H9 (cell line): ENCODE data around the gene CDH22. TPM values are rescaled to one million over a fixed set of nuclear protein-coding genes. Genes with fewer than 3 reads are reported as not detected.

Source experiments
- DNase-seq: peaks from one replicate; pipeline ENCODE4 v3.0.0-alpha.2; 2017
- H2AFZ ChIP-seq: one replicate; pipeline ENCODE4 v1.6.1; 2013; ENCODE audit warnings: mild to moderate bottlenecking, low read length, control low read depth, moderate library complexity
- H2AK5ac ChIP-seq: 2 replicates; pipeline ENCODE4 v1.6.1; 2013; ENCODE audit warnings: low read length, control low read depth, mixed read lengths; ENCODE audit not compliant: insufficient read length
- H2BK120ac ChIP-seq: one replicate; pipeline ENCODE4 v1.6.1; 2013; ENCODE audit warnings: low read depth, mild to moderate bottlenecking, low read length, control low read depth, inconsistent platforms; ENCODE audit not compliant: poor library complexity, severe bottlenecking
- H2BK12ac ChIP-seq: 2 replicates; pipeline ENCODE4 v1.6.1; 2013; ENCODE audit warnings: low read length, control low read depth, mixed read lengths, low read depth; ENCODE audit not compliant: insufficient read length
- H2BK15ac ChIP-seq: 2 replicates; pipeline ENCODE4 v1.6.1; 2013; ENCODE audit warnings: low read depth, low read length, control low read depth
- H2BK20ac ChIP-seq: one replicate; pipeline ENCODE4 v1.6.1; 2013; ENCODE audit warnings: low read depth, mild to moderate bottlenecking, low read length, control low read depth, inconsistent platforms; ENCODE audit not compliant: poor library complexity, severe bottlenecking
- H2BK5ac ChIP-seq: 2 replicates; pipeline ENCODE4 v1.6.1; 2013; ENCODE audit warnings: low read length, control low read depth, mixed read lengths; ENCODE audit not compliant: insufficient read length
- H3K14ac ChIP-seq: 2 replicates; pipeline ENCODE4 v1.6.1; 2013; ENCODE audit warnings: low read length, control low read depth; ENCODE audit not compliant: insufficient read depth
- H3K18ac ChIP-seq: 2 replicates; pipeline ENCODE4 v1.6.1; 2013; ENCODE audit warnings: low read depth, mild to moderate bottlenecking, mixed read lengths, low read length, control low read depth; ENCODE audit not compliant: insufficient read length
- H3K23ac ChIP-seq: 2 replicates; pipeline ENCODE4 v1.6.1; 2013; ENCODE audit warnings: low read length, control low read depth, mixed read lengths, low read depth; ENCODE audit not compliant: insufficient read length
- H3K23me2 ChIP-seq: 2 replicates; pipeline ENCODE4 v1.6.1; 2013; ENCODE audit warnings: low read depth, mild to moderate bottlenecking, mixed read lengths, low read length, control low read depth; ENCODE audit not compliant: insufficient read length, poor library complexity, severe bottlenecking
- H3K27ac ChIP-seq: 2 replicates; pipeline ENCODE4 v1.5.1; 2013; ENCODE audit warnings: low read length, control low read depth, mixed read lengths, low read depth; ENCODE audit not compliant: insufficient read length
- H3K27me3 ChIP-seq: 2 replicates; pipeline ENCODE4 v1.6.1; 2013; ENCODE audit warnings: low read length, control low read depth, inconsistent platforms; ENCODE audit not compliant: insufficient read depth
- H3K4ac ChIP-seq: 2 replicates; pipeline ENCODE4 v1.6.1; 2013; ENCODE audit warnings: low read depth, mild to moderate bottlenecking, control low read depth, inconsistent platforms, low read length, moderate library complexity
- H3K4me1 ChIP-seq: 2 replicates; pipeline ENCODE4 v1.6.1; 2013; ENCODE audit warnings: low read length, control low read depth, inconsistent platforms; ENCODE audit not compliant: insufficient read depth
- H3K4me2 ChIP-seq: 2 replicates; pipeline ENCODE4 v1.6.1; 2013; ENCODE audit warnings: low read length, control low read depth, mixed read lengths; ENCODE audit not compliant: insufficient read length, insufficient read depth
- H3K56ac ChIP-seq: 2 replicates; pipeline ENCODE4 v1.6.1; 2013; ENCODE audit warnings: low read depth, mild to moderate bottlenecking, mixed read lengths, low read length, control low read depth; ENCODE audit not compliant: insufficient read length
- H3K79me1 ChIP-seq: 2 replicates; pipeline ENCODE4 v1.6.1; 2013; ENCODE audit warnings: low read depth, mild to moderate bottlenecking, moderate library complexity, low read length, control low read depth, inconsistent platforms; ENCODE audit not compliant: insufficient read depth, poor library complexity, severe bottlenecking
- H3K79me2 ChIP-seq: 2 replicates; pipeline ENCODE4 v1.6.1; 2013; ENCODE audit warnings: low read length, control low read depth, inconsistent platforms; ENCODE audit not compliant: insufficient read depth
- H3K9ac ChIP-seq: 2 replicates; pipeline ENCODE4 v1.6.1; 2013; ENCODE audit warnings: low read length, control low read depth, mixed read lengths; ENCODE audit not compliant: insufficient read length; ENCODE audit errors: extremely low read depth
- H3K9me3 ChIP-seq: one replicate; pipeline ENCODE4 v1.6.1; 2013; ENCODE audit warnings: low read depth, low read length, inconsistent platforms; ENCODE audit not compliant: control insufficient read depth
- H3T11ph ChIP-seq: one replicate; pipeline ENCODE4 v1.6.1; 2013; ENCODE audit warnings: mild to moderate bottlenecking, low read length, control low read depth, inconsistent platforms
- H4K20me1 ChIP-seq: one replicate; pipeline ENCODE4 v1.6.1; 2013; ENCODE audit not compliant: control insufficient read depth, insufficient read length, insufficient read depth
- H4K5ac ChIP-seq: 2 replicates; pipeline ENCODE4 v1.6.1; 2013; ENCODE audit warnings: low read depth, mild to moderate bottlenecking, mixed read lengths, low read length, control low read depth; ENCODE audit not compliant: insufficient read length
- H4K8ac ChIP-seq: replicated peaks from 2 replicates; pipeline ENCODE4 v1.6.1; 2013; ENCODE audit warnings: low read length, control low read depth, mixed read lengths, low read depth; ENCODE audit not compliant: insufficient read length
- H4K91ac ChIP-seq: 2 replicates; pipeline ENCODE4 v1.6.1; 2013; ENCODE audit warnings: low read depth, mild to moderate bottlenecking, moderate library complexity, mixed read lengths, low read length, control low read depth; ENCODE audit not compliant: insufficient read length
- H3K27ac Mint-ChIP-seq, 3 experiments: 2 replicates in 2 of 3; 3 replicates in 1 of 3; pipeline ENCODE4 v1.8.0; 2020 to 2021; ENCODE audit warnings: mixed read lengths in 3 of 3, mild to moderate bottlenecking in 1 of 3, moderate library complexity in 1 of 3
- H3K27me3 Mint-ChIP-seq: 2 replicates; pipeline ENCODE4 v1.8.0; 2021; ENCODE audit warnings: low read depth, mild to moderate bottlenecking, moderate library complexity, mixed read lengths
- H3K36me3 Mint-ChIP-seq, 3 experiments: 2 replicates in 2 of 3; 3 replicates in 1 of 3; pipeline ENCODE4 v1.8.0; 2020 to 2021; ENCODE audit warnings: low read depth in 3 of 3, mixed read lengths in 3 of 3; ENCODE audit not compliant: insufficient read depth in 1 of 3
- H3K4me1 Mint-ChIP-seq, 2 experiments: 2 replicates each; pipeline ENCODE4 v1.8.0; 2020; ENCODE audit warnings: mixed read lengths in 2 of 2
- H3K4me3 Mint-ChIP-seq, 2 experiments: 2 replicates in 1 of 2; 3 replicates in 1 of 2; pipeline ENCODE4 v1.8.0; 2020 to 2021; ENCODE audit warnings: mild to moderate bottlenecking in 2 of 2, mixed read lengths in 2 of 2, moderate library complexity in 1 of 2
- H3K9me3 Mint-ChIP-seq, 2 experiments: 2 replicates in 1 of 2; 3 replicates in 1 of 2; pipeline ENCODE4 v1.8.0; 2020; ENCODE audit warnings: mild to moderate bottlenecking in 2 of 2, mixed read lengths in 2 of 2, moderate library complexity in 1 of 2
- WGBS: extraction: QIAGEN DNeasy Blood & Tissue Kit; methylation state at CpG from one replicate; pipeline ENCODE4 v1.1.7; 2013; ENCODE audit warnings: missing lambda C conversion rate, low lambda C conversion rate, mixed read lengths; ENCODE audit not compliant: insufficient read length; ENCODE audit errors: extremely low coverage; 5-methylcytosine and 5-hydroxymethylcytosine counted together
- total RNA-seq: library from RNA; stranded (reverse); gene quantifications from 2 replicates; pipeline ENCODE4 v1.2.1, GENCODE V29; 2021
- TF ChIP-seq, protein P1 (sequence below): fragments of 200-600 bp; sonication (generic); conservative IDR thresholded peaks from 3 replicates; pipeline ENCODE4 v1.8.0; 2021; ENCODE audit warnings: antibody characterized with exemption, mild to moderate bottlenecking

The CDH22 gene
- total RNA-seq, 1 experiment from 2014 or later, result not detected

DNA sequence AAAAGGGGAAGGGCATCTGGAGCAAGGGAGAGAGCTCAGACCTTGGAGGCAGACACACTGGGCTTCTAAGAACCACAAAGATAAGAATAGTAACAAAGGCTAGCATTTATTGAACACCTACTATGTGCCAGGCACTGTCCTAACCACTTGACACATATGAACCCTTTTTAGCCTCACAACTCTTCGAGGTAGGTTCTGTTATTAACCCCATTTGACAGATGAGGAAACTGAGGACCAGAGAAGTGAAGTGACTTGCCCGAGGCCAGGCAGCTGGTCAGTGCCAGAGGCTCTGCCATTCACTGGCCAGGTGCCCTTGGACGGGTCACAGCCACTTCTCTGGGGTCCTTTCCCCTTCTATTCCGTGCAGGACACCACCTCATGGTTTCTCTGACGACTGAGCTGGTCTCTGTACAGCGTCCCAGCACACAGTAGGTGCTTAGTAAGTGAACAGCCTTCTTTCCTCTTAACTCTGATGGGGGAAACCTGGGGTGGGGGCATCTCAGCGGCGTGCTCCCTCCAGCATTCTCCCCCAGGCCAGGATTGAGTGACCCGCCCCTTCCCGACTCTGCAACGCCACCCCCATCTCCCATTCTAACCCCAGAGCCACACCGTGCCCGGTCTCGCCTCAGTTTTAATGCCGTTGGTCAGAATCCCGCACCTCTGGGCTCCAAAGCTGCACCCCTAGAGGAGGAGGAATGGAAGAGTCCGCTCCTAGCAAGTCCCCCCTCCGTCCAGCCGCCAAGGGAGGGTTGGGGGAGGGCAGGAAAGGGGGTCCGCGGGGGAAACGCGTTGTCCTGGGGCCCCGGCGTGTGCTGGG is 134.4 kb downstream of the CDH22 start:
- Histone ChIP-seq H2AK5ac (no peak overlapping the region), H3K9me3 (no peaks in the 10 kb centered on the region), H3K79me2 (no peaks in the 10 kb centered on the region), H3K23me2 (no peaks in the 10 kb centered on the region), H2AFZ (no peak overlapping the region), H4K8ac (no peak overlapping the region), H3K18ac (no peak overlapping the region), H3K27me3 (peaks cover 15% of the 10 kb centered on the region), H3K27ac (no peak overlapping the region), H3K4ac (no peak overlapping the region), H3K23ac (no peak overlapping the region), H3K4me2 (no peak overlapping the region), H3K4me1 (no peaks in the 10 kb centered on the region), H3T11ph (no peak overlapping the region), H4K91ac (no peak overlapping the region), H2BK120ac (no peak overlapping the region), H2BK20ac (no peak overlapping the region), H3K79me1 (no peaks in the 10 kb centered on the region), H4K5ac (no peak overlapping the region), H4K20me1 (no peaks in the 10 kb centered on the region), H3K9ac (no peak overlapping the region), H3K56ac (no peak overlapping the region), H2BK12ac (no peak overlapping the region), H2BK15ac (no peak overlapping the region), H2BK5ac (no peak overlapping the region), H3K14ac (no peak overlapping the region)
- peak overlapping the region in 1 of 2 experiments; percentile 68; a peak in 3 of 5 replicates for H3K4me3 Mint-ChIP-seq
- H3K27me3 Mint-ChIP-seq, result peaks cover 72% of the 10 kb centered on the region
- no peaks in the 10 kb centered on the region for H3K36me3 Mint-ChIP-seq
- TF ChIP-seq, protein P1, sequence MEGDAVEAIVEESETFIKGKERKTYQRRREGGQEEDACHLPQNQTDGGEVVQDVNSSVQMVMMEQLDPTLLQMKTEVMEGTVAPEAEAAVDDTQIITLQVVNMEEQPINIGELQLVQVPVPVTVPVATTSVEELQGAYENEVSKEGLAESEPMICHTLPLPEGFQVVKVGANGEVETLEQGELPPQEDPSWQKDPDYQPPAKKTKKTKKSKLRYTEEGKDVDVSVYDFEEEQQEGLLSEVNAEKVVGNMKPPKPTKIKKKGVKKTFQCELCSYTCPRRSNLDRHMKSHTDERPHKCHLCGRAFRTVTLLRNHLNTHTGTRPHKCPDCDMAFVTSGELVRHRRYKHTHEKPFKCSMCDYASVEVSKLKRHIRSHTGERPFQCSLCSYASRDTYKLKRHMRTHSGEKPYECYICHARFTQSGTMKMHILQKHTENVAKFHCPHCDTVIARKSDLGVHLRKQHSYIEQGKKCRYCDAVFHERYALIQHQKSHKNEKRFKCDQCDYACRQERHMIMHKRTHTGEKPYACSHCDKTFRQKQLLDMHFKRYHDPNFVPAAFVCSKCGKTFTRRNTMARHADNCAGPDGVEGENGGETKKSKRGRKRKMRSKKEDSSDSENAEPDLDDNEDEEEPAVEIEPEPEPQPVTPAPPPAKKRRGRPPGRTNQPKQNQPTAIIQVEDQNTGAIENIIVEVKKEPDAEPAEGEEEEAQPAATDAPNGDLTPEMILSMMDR, result no peak
- no peaks in the 10 kb centered on the region for H3K4me1 Mint-ChIP-seq
- no peaks in the 10 kb centered on the region; a peak in 1 of 5 replicates for H3K9me3 Mint-ChIP-seq
- H3K27ac Mint-ChIP-seq, result no peak overlapping the region
- no peak for DNase-seq
- WGBS, result no CpG with 5 or more reads among the region's 25 CpGs
